ENCODE data around the gene SPAG16.

The SPAG16 gene

DNA sequence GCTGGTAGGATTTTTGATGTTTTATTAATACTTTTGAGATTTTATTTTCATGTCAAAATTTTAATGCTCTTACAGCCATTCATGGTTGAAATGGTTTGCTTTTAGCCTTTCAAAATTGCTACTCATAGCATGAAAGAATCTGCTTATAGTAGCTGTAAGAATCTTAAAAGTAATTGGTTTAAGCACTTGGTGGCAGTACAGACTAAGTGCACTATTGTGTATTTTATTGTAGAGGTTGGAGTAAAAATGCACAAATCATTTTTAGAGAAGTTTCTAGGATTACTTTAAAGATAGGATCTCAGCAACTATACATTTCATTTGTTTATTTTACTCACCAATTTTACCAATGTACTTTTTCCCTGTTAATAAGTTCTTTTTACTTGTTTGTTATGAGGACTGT lies 205.8 kb downstream of the SPAG16 start:
- H3K4me3 ChIP-seq (ENCODE audit: low read depth, low read length), result no peak overlapping the region
- ChIA-PET POLR2A (no interaction called here), CTCF (interaction anchor here (0.6 to 0.7 kb wide), 2 partner anchors 9 to 1572 kb away, joined by 3 read pairs; no protein-coding TSS in a partner anchor)
- H3K36me3 ChIP-seq (ENCODE audit: control insufficient read depth in 2 of 2, insufficient read depth in 1 of 2, low read length in 2 of 2), result no peaks in the 10 kb centered on the region
- TF ChIP-seq, protein P1, sequence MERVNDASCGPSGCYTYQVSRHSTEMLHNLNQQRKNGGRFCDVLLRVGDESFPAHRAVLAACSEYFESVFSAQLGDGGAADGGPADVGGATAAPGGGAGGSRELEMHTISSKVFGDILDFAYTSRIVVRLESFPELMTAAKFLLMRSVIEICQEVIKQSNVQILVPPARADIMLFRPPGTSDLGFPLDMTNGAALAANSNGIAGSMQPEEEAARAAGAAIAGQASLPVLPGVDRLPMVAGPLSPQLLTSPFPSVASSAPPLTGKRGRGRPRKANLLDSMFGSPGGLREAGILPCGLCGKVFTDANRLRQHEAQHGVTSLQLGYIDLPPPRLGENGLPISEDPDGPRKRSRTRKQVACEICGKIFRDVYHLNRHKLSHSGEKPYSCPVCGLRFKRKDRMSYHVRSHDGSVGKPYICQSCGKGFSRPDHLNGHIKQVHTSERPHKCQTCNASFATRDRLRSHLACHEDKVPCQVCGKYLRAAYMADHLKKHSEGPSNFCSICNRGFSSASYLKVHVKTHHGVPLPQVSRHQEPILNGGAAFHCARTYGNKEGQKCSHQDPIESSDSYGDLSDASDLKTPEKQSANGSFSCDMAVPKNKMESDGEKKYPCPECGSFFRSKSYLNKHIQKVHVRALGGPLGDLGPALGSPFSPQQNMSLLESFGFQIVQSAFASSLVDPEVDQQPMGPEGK (tag by site-specific recombination; IDR thresholded peaks at IDR 0.05), result no peak
- TF ChIP-seq ZNF621 (tag by site-specific recombination; IDR thresholded peaks at IDR 0.05), result no peak
- no peak for TF ChIP-seq KLF1 (tag by site-specific recombination; IDR thresholded peaks at IDR 0.05)
- no peak for TF ChIP-seq ZNF521 (tag by site-specific recombination; IDR thresholded peaks at IDR 0.05)
- no peak for TF ChIP-seq BCL11A (tag by site-specific recombination; IDR thresholded peaks at IDR 0.05; ENCODE audit: low read depth)
- no peak for TF ChIP-seq ZNF792 (tag by site-specific recombination; IDR thresholded peaks at IDR 0.05)
- no peak for TF ChIP-seq ZNF223 (tag by site-specific recombination; IDR thresholded peaks at IDR 0.05)
- TF ChIP-seq, protein P2, sequence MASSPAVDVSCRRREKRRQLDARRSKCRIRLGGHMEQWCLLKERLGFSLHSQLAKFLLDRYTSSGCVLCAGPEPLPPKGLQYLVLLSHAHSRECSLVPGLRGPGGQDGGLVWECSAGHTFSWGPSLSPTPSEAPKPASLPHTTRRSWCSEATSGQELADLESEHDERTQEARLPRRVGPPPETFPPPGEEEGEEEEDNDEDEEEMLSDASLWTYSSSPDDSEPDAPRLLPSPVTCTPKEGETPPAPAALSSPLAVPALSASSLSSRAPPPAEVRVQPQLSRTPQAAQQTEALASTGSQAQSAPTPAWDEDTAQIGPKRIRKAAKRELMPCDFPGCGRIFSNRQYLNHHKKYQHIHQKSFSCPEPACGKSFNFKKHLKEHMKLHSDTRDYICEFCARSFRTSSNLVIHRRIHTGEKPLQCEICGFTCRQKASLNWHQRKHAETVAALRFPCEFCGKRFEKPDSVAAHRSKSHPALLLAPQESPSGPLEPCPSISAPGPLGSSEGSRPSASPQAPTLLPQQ (tag by site-specific recombination; IDR thresholded peaks at IDR 0.05), result no peak
- TF ChIP-seq ZNF768 (tag by site-specific recombination; IDR thresholded peaks at IDR 0.05), result no peak
- H3K27ac ChIP-seq (ENCODE audit: extremely low read depth, low read depth, low read length), result no peak overlapping the region
- no peaks in the 10 kb centered on the region for H3K9me3 ChIP-seq (ENCODE audit: control insufficient read depth, insufficient read depth, low read depth, low read length)
- no peaks in the 10 kb centered on the region for H3K4me1 ChIP-seq (ENCODE audit: control insufficient read depth, insufficient read depth, low read length)

DNA sequence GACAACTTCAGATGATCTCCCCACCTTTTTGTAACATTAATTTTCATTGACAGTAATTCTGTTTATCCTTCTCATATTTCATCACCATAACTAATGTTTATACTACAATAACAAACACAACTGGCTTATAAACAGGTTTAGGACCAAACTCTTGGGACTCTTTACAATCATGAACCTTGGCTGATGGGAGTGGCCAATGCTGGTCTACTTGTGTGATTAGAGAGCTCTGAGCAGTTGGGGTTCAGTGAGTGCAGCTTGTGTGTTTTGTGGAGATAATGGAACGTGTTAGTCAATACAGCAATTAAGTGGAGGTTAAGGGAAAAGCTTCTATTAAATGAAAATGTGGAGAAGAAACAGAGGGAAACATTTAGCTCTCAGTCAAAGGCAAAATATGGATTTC lies 207.1 kb downstream of the SPAG16 start:
- POLR2A ChIA-PET, result no interaction called here
- TF ChIP-seq ZNF623 (tag by site-specific recombination; IDR thresholded peaks at IDR 0.05) (no peak), ZNF155 (tag by site-specific recombination; IDR thresholded peaks at IDR 0.05) (no peak), ZNF426 (tag by site-specific recombination; IDR thresholded peaks at IDR 0.05) (no peak), IKZF3 (tag by site-specific recombination; IDR thresholded peaks at IDR 0.05) (no peak), ZNF600 (tag by site-specific recombination; IDR thresholded peaks at IDR 0.05) (no peak), ZNF514 (tag by site-specific recombination; IDR thresholded peaks at IDR 0.05) (no peak), OVOL3 (tag by site-specific recombination; IDR thresholded peaks at IDR 0.05) (no peak)
- no peak overlapping the region for H3K27ac ChIP-seq (ENCODE audit: extremely low read depth, low read depth, low read length)
- H3K4me3 ChIP-seq (ENCODE audit: low read depth, low read length), result no peak overlapping the region
- no peaks in the 10 kb centered on the region for H3K4me1 ChIP-seq (ENCODE audit: control insufficient read depth, insufficient read depth, low read length)
- H3K36me3 ChIP-seq (ENCODE audit: control insufficient read depth in 2 of 2, insufficient read depth in 1 of 2, low read length in 2 of 2), result no peaks in the 10 kb centered on the region
- no peaks in the 10 kb centered on the region for H3K9me3 ChIP-seq (ENCODE audit: control insufficient read depth, insufficient read depth, low read depth, low read length)
- CTCF ChIA-PET, result no interaction called here

DNA sequence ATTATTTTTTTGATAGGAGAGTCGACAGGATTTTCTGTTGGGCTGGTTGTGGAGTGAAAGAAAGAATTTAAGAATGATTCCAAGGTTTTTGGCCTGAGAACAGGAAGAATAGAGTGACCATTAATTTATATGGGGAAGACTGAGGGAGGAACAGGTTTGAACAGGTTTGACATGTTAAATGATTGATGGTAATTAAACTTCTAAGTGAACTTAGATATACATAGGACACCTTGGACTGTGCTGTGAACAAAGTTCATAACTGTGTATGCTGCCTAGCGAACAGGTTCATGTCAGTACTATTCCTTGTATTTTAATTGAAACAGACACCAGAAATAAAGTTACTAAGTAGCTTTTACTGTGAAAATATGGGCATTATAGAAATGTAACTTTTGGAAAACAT lies 212.0 kb downstream of the SPAG16 start:
- POLR2A ChIA-PET, result no interaction called here
- H3K4me1 ChIP-seq (ENCODE audit: control insufficient read depth, insufficient read depth, low read length), result no peaks in the 10 kb centered on the region
- TF ChIP-seq REPIN1 (tag by site-specific recombination; IDR thresholded peaks at IDR 0.05; ENCODE audit: low read depth), result no peak
- TF ChIP-seq ZIC2 (tag by site-specific recombination; IDR thresholded peaks at IDR 0.05), result no peak
- no peak for TF ChIP-seq BCL11B (tag by site-specific recombination; IDR thresholded peaks at IDR 0.05; ENCODE audit: low read depth)
- no peak for TF ChIP-seq ZNF549 (tag by site-specific recombination; IDR thresholded peaks at IDR 0.05)
- TF ChIP-seq, protein P3, sequence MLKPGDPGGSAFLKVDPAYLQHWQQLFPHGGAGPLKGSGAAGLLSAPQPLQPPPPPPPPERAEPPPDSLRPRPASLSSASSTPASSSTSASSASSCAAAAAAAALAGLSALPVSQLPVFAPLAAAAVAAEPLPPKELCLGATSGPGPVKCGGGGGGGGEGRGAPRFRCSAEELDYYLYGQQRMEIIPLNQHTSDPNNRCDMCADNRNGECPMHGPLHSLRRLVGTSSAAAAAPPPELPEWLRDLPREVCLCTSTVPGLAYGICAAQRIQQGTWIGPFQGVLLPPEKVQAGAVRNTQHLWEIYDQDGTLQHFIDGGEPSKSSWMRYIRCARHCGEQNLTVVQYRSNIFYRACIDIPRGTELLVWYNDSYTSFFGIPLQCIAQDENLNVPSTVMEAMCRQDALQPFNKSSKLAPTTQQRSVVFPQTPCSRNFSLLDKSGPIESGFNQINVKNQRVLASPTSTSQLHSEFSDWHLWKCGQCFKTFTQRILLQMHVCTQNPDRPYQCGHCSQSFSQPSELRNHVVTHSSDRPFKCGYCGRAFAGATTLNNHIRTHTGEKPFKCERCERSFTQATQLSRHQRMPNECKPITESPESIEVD (tag by site-specific recombination; IDR thresholded peaks at IDR 0.05), result no peak
- H3K9me3 ChIP-seq (ENCODE audit: control insufficient read depth, insufficient read depth, low read depth, low read length), result no peaks in the 10 kb centered on the region
- H3K36me3 ChIP-seq (ENCODE audit: control insufficient read depth in 2 of 2, insufficient read depth in 1 of 2, low read length in 2 of 2), result no peaks in the 10 kb centered on the region
- CTCF ChIA-PET, result no interaction called here
- no peak overlapping the region for H3K4me3 ChIP-seq (ENCODE audit: low read depth, low read length)
- no peak overlapping the region for H3K27ac ChIP-seq (ENCODE audit: extremely low read depth, low read depth, low read length)
